ENCODE results near the gene DDX23.

Gene DDX23

GRCh38 chr12:48831257-48831656 lies 20.7 kb downstream of the DDX23 start:
- no peak for TF ChIP-seq CTCF (IDR thresholded peaks at IDR 0.05; ENCODE audit: insufficient read depth, low read depth, low read length, missing control alignments)
- DNase-seq (ENCODE audit: low read depth): no peak
- no peak overlapping the region for H3K4me3 ChIP-seq (ENCODE audit: low read depth, low read length)

GRCh38 chr12:48828841-48829575 lies 23.0 kb downstream of the DDX23 start:
- no peak for TF ChIP-seq CTCF (IDR thresholded peaks at IDR 0.05; ENCODE audit: insufficient read depth, low read depth, low read length, missing control alignments)
- DNase-seq (ENCODE audit: low read depth): no peak
- no peak overlapping the region for H3K4me3 ChIP-seq (ENCODE audit: low read depth, low read length)

DNA sequence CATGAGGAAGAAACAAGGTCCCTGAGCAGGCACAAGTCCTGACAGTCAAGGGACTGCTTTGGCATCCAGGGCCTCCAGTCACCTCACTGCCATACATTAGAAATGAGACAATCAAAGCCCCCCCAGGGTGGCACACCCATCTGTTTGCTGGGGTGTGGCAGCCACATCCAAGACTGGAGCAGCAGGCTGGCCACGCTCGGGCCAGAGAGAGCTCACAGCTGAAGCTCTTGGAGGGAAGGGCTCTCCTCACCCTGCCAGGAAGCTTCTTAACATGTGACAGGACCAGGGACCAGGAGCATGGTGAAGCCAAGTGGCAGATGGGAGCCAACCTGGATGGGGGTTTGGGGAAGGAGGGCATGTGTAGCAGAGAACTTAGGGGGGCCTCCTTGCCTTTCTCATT lies 23.7 kb downstream of the DDX23 start:
- no peak for DNase-seq (ENCODE audit: low read depth)
- TF ChIP-seq CTCF (IDR thresholded peaks at IDR 0.05; ENCODE audit: insufficient read depth, low read depth, low read length, missing control alignments): no peak
- H3K4me3 ChIP-seq (ENCODE audit: low read depth, low read length): no peak overlapping the region

DNA sequence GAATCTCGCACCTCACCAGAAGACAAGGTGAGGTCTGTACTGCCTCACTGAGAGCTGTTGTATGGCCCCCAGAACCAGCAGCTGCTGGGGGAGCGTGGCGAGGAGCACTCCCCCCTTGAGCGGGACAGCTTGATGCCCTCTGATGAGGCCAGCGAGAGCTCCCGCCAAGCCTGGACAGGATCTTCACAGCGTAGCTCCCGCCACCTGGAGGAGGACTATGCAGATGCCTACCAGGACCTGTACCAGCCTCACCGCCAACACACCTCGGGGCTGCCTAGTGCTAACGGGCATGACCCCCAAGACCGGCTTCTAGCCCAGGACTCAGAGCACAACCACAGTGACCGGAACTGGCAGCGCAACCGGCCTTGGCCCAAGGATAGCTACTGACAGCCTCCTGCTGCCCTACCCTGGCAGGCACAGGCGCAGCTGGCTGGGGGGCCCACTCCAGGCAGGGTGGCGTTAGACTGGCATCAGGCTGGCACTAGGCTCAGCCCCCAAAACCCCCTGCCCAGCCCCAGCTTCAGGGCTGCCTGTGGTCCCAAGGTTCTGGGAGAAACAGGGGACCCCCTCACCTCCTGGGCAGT lies 24.4 kb downstream of the DDX23 start:
- no peak for TF ChIP-seq CTCF (IDR thresholded peaks at IDR 0.05; ENCODE audit: insufficient read depth, low read depth, low read length, missing control alignments)
- H3K4me3 ChIP-seq (ENCODE audit: low read depth, low read length): no peak overlapping the region
- DNase-seq (ENCODE audit: low read depth): no peak

GRCh38 chr12:48827026-48827425 lies 24.9 kb downstream of the DDX23 start:
- no peak for TF ChIP-seq CTCF (IDR thresholded peaks at IDR 0.05; ENCODE audit: insufficient read depth, low read depth, low read length, missing control alignments)
- DNase-seq (ENCODE audit: low read depth): no peak
- no peak overlapping the region for H3K4me3 ChIP-seq (ENCODE audit: low read depth, low read length)

GRCh38 chr12:48826209-48826855 lies 25.6 kb downstream of the DDX23 start:
- H3K4me3 ChIP-seq (ENCODE audit: low read depth, low read length): no peak overlapping the region
- no peak for TF ChIP-seq CTCF (IDR thresholded peaks at IDR 0.05; ENCODE audit: insufficient read depth, low read depth, low read length, missing control alignments)
- DNase-seq (ENCODE audit: low read depth): no peak

Measured in GM12865 (cell line).